HG02870 (cell line): ENCODE data around the gene GOLGA8O.
"Not testable (repeated sequence)": the region's sequence is repeated elsewhere in the genome, so short reads cannot be mapped to it uniquely, and the experiment has no call there.

Experiments used
- ATAC-seq: cut with Tn5 transposase; IDR thresholded peaks from one replicate; pipeline ENCODE4 v1.9.1; 2021; ENCODE audit warnings: mild to moderate bottlenecking, moderate library complexity; ENCODE audit not compliant: unreplicated experiment

GOLGA8O gene, protein sequence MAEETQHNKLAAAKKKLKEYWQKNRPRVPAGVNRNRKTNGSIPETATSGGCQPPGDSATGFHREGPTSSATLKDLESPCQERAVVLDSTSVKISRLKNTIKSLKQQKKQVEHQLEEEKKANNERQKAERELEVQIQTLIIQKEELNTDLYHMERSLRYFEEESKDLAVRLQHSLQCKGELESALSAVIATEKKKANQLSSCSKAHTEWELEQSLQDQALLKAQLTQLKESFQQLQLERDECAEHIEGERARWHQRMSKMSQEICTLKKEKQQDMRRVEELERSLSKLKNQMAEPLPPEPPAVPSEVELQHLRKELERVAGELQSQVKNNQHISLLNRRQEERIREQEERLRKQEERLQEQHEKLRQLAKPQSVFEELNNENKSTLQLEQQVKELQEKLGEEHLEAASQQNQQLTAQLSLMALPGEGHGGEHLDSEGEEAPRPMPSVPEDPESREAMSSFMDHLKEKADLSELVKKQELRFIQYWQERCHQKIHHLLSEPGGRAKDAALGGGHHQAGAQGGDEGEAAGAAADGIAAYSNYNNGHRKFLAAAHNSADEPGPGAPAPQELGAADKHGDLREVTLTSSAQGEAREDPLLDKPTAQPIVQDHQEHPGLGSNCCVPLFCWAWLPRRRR

DNA sequence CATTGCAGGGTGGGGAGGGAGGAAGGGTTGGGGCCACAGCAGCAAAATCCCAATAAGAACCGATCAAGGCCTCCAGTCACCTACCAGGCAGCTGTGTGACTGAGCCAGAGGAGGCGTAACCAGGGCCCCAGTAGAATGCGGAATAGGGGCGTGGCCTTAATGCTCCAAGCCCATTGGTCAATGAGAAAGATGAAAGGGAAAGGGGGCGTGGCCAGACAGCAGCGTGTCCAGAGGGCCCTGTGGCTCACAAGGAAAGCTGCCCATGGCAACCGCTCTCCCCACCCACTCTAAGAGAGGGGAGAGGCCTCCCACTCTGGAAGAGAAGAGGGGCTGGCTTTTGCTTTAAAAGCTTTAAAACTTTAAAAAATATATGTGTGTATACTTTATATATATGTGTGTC lies at the start of gene GOLGA8O:
Gene GOLGA8O (minus strand): TSS at position 101 of the 400 bp plus-strand sequence. CDS start 98 bp downstream, at position 3.
- ATAC-seq: not testable (repeated sequence)

DNA sequence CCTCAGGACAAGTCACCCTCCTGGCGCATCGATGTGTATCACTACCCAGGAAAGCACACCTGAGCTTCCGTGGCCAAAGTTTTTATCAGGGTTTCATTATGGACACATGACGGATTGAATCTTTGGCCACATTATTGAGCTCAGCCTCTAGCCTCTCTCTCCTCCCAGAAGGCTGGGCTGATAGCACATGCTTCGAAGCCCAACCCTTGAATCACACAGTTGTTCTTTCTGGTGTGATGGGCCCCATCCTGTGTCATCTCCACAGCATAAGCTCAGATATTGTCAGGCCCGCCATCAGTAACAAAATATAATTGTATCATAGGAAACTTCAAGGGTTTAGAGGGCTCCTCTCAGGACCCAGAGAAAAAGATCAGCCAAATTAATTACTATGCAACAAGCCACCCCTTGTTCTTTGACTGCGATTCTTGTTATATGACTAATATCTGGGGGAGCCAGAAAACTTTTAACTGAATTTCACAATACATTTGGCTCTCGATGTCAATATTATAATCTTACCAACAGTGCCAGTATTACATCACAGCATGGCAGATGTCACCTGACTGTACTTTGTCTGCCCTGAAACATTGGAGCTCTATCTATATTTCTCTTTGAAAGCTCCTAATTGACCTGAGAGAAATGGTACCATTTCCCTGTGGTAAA lies 48.8 kb upstream of the GOLGA8O start:
- ATAC-seq: not testable (repeated sequence)

DNA sequence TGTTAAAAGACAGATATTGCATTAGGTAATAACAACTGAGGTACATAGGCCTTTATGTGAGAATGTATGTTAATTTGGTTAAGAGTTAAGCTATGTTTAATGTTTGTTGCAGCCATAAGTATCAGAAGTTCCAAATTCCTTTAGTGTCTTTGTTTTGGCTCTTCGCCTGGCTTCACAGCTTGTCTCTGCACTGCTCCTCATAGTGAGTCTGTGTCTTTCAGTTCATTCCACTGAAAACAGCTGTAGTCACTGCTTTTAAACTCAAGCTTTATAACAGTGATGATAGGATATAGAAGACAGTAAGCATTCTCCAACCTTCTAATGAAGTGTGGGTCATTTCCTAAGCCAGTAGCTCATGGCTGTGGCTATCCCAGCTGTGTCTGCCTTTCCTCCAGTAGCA lies 47.5 kb upstream of the GOLGA8O start:
- not testable (repeated sequence) for ATAC-seq

DNA sequence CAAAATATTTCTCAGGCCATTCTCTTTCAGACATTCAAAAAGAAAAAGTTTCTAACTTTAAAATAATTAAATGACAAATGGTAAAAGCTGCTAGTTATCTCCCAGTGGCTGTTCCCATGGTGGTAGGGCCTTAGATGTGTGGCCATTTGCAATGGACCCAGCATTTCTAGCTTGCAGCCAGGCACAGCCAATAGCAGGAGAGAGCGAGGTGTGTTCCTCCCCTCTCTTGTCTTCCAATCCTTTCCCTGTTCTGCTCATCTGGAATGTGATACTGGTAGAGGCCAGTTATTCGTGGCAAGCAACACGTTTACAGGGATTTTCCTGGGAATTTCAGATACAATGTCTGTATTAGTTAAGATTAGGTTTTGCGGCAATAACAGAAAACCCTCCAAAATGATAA lies 37.3 kb upstream of the GOLGA8O start:
- ATAC-seq: not testable (repeated sequence)

DNA sequence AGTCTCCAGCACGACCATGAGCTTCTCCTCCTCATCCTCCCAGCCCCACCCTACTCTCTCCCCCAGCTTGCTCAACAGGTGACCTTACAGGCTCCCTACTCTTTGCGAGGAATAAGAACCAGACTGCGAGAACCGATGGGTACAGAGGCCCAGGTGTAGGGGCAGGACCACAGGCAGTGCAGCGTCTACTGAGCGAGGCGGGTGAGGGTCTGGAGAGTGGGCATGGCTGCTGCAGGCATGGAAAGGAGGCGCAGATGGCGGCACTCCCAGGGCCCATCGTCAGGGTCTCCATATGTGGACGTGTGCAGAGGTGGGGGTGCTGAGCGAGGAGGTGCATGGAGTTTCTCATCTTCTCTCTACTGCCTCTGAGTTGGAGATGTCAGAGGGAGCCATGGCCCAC lies 31.0 kb upstream of the GOLGA8O start:
- ATAC-seq: not testable (repeated sequence)

DNA sequence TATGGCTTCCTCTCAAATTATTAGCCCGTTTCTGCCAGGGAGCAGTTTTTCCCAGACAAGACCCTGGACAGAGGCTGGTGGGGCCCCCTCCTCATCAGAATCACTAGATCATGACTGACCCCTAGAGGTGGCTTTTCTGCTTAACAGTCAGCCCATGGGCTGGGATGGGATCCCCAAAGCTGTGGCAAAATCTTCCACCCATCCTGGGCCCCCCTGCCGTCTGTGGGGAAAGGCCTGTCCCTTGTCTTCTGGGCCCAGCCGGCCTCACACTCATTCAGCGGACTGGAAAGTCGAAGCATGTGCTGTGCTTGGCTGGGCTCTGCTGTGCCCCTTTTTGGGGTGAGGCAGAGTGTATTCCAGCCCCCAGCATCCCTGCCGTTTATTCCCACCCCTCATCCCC lies 27.9 kb upstream of the GOLGA8O start:
- not testable (repeated sequence) for ATAC-seq

DNA sequence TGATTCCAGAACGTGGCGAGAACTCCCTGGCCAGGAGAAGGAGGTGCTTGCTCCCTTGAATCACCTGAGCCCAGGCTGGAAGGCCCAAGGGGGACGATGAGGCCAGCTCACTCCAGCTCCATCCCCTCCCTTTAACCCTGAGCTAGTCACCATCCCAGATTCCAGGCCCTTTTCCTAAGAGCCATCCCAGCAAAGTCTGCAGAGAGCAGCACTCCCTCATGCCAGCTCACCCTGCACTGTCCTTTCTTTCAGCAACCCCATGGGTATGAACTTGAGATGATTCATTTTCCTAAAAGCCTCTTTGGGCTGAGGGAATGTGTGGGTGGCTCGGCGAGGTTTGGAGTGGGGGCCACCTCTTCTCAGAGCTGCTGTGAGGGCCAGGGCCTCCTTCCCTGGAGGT lies 26.2 kb upstream of the GOLGA8O start:
- ATAC-seq: not testable (repeated sequence)

DNA sequence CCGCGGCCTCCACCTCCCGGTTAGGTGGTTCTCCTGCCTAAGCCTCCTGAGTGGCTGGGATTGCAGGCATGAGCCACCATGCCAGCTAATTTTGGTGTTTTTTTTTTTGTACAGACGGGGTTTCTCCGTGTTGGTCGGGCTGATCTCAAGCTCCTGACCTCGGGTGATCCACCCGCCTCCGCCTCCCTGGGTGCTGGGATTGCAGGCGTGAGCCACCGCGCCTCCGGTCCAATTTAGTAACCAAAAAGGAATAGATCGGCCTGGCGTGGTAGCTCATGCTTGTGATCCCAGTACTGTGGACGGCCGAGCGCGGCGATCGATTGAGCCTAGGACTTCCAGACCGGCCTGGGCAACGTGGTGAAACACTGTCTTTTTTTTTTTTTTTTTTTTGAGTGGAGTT lies 12.6 kb upstream of the GOLGA8O start:
- not testable (repeated sequence) for ATAC-seq

DNA sequence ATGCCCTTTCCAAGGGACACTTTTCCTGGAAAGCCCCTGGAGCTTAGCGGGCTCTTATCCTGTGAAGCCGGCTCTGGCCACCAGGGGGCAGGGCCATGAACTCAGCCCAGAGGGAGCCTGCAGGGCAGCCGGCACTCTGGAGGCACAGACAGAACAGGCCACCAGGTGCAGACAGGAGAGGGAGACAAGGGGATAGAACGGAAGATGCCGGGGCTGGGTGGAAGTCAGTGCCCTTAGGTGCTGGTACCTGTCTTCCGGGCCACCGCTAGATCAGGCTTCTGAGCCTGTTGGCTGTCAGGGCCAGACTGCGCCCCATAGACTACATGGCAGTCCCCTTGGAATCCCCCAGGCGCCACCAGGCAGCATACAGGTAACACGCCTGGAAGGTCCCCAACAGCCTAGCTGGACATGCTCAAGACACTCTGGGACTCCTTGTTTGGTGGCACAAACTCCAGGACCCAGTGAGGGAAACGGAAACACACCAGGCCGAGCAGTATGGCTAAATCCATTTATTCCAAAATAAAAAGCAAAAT lies 14.9 kb downstream of the GOLGA8O start:
- not testable (repeated sequence) for ATAC-seq

DNA sequence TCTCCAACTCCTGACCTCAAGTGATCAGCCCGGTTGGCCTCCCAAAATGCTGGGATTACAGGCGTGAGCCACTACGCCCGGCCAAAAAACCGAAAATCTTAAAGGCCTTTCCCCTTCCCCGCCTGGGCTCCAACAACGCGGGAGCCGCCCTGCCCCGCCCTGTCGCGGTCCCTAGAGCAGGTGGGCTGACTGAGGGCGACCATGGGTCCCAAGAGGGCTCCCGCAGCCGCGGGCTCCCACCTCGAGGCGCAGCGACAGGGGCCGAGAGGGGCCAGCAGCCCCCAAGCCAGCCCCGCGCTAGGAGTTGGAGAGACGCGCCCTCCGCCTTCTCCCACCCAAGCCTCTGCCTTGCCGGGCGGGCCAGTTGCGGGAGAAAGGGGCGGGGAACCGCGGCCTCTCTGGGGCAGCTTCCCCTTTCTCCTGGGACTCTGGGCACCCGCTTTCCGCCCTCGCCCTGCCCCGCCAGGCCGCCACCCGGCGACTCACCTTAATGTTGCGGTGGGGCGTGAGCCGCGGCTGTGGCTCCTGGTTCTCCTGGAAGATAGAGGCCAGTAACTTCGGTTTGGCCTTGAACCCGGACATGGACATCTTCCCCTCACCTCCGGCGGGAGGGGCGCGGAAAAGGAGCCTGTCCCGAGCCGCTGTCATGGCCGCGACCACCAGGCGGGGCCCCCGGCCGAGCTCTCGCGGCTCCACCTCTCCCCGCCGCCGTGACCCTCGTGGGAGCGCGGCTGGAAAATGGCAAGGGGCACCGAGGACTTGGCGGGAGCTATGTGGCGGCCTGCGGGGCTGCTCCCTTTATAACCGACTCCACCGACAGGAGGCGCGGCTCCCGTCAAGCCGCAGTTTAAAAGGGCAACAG lies 21.1 kb downstream of the GOLGA8O start:
- not testable (repeated sequence) for ATAC-seq

DNA sequence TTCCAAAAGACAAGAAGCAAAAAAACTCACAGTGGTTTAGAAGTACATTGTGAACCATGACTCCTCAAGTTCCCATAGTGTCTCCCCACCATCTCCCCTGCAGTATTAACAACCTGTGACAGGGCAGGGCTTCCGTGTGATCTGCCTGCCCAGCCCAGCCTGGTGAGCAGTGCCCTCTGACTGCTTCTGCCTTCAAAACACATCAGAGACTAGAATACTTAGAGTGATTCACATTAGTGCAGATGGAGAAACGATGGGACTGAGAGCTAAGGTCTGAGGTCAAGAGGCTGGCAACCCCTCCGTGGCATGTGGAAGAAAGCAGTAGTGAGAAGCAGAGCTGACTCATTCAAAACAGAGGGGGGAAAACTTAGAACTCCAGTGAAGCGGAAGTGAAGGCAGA lies 27.8 kb downstream of the GOLGA8O start:
- not testable (repeated sequence) for ATAC-seq

DNA sequence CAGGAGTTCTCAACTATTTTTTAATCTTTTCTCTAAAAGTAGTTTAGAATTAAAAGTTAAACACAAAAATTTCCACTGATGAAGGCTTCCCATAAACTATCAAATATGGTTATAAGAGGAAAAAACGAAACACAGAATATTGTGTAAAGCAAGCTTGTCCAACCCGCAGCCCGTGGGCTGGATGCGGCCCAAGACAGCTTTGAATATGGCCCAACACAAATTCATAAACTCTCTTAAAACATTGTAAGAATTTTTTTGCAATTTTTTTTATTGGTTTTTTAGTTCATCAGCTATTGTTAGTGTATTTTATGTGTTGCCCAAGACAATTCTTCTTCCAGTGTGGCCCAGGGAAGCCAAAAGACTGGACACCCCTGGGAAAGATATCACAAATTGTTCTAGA lies 28.9 kb downstream of the GOLGA8O start:
- not testable (repeated sequence) for ATAC-seq

DNA sequence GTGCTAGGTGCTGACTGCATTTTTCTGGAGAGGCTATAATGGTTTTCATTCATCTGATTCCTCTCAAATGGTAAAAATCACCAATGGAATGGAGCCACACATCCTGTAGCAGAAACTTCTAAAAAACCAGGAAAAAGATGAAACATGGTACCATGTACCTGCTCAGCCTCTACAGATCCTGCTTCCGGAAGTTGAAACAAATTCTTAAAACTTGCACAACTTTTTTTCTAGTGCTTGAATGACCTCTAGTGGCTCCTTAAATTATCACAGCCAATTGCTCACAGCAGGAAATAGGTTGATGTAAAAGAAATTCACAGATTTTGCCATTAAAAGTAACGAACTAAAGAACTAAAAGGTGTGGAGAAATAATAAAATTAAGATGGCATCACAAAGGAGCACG lies 47.5 kb downstream of the GOLGA8O start:
- not testable (repeated sequence) for ATAC-seq

DNA sequence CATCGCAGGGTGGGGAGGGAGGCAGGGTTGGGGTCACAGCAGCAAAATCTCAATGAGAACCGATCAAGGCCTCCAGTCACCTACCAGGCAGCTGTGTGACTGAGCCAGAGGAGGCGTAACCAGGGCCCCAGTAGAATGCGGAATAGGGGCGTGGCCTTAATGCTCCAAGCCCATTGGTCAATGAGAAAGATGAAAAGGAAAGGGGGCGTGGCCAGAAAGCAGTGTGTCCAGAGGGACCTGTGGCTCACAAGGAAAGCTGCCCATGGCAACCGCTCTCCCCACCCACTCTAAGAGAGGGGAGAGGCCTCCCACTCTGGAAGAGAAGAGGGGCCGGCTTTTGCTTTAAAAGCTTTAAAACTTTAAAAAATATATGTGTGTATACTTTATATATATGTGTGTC lies 52.2 kb downstream of the GOLGA8O start, which contains the start of gene GOLGA8K:
Gene GOLGA8K (minus strand): TSS at position 101 of the 400 bp plus-strand sequence. CDS start 98 bp downstream, at position 3.
- ATAC-seq: not testable (repeated sequence)

DNA sequence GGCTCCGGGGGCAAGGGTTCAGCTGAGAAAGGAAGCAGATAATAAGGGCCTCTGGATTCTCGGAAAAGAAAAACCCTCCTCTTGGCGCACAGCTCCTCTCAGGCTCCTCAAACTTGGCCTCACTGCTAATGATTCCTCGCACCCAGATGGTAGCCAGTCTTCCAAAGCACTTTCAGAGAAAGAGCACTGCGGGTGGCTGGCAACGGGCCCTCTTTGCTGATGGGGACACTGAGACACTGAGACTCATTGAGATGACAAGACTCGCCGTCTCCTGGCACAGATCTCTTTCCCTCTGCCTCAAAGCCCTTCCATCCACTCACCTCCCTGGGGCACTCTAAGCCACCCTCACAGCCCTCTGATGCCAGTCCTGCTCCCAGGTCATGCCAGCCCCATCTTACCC lies 58.9 kb downstream of the GOLGA8O start:
- ATAC-seq: not testable (repeated sequence)
